Left renal cortex interstitium (tissue), 4 donors: ENCODE data around the gene ZNF492. TPM values are rescaled to one million over a fixed set of nuclear protein-coding genes. Genes with fewer than 3 reads are reported as not detected.
A peak's percentile ranks its signal among the peaks of the same experiment; 100 is the strongest.

Experiments used
- DNase-seq, 4 donors: peaks; one replicate each; pipeline ENCODE4 v3.0.0-alpha.2; 2013; ENCODE audit warnings: low read depth in 4 of 4, low spot score in 2 of 4, missing footprints in 1 of 4
- polyA plus RNA-seq, 4 donors: library from polyadenylated mRNA; unstranded; fragments of 120-200 nt; gene quantifications; one replicate each; pipeline ENCODE4 v1.2.1, GENCODE V29; 2013; ENCODE audit not compliant: insufficient read length in 4 of 4

ZNF492 gene
- polyA plus RNA-seq = 1 to 10 TPM; 2.1 to 3.3 (median 3.1) TPM

DNA sequence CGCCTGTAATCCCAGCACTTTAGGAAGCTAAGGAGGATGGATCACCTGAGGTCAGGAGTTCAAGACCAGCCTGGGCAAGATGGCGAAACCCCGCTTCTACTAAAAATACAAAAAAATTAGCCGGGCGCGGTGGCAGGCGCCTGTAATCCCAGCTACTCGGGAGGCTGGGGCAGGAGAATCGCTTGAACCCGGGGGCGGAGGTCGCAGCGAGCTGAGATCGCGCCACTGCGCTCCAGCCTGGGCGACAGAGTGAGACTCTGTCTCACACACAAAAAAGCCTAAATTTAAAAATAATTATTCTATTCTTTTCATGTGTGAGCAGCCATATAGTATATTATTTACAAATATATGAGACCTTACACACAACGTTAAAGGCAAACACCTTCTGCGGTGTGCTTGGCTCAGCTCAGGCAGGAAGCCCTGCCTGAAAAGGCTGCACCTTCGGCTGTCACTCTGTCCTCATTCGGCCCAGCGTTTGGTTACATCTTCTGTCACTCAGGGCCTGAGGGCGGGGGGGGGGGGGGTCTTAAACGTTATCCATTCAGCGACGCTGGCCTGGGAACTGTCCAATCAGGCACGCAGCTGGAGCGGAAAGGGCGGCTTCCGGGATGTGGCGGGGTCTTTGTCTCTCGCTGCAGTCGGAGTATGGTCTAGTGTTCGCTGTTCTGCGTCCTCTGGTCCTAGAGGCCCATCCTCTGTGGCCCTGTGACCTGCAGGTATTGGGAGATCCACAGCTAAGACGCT lies at the start of gene ZNF492:
TSS of gene ZNF492 (plus strand) at position 619 of the 744 bp plus-strand sequence. CDS start 19,076 bp downstream, outside the sequence.
- DNase-seq = peak; percentile 68 to 91 (median 78)

DNA sequence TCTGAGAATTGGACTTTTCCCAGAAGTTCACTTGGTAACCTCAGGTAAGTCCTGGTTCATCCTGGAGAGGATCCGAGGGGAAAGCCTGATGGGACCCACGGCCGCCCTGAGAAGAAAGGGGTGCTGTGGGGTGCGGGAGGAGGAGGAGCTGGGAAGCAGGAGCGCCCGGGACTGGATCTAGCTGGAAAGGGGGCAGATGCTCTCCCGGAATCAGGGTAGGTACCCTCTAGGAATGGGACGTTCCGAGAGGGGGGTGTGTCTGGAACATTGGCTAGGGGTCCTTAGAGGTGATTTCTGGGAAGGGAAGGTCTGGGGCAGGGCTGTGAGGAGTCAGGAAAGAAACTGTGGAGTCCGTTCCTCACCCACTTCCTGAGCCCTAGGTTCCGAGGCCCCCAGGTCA lies 38.7 kb upstream of the ZNF492 start:
- DNase-seq = no peak

- no peak for DNase-seq
Measured at GRCh38 chr19:22595918-22596341, 38.2 kb upstream of the ZNF492 start.

DNA sequence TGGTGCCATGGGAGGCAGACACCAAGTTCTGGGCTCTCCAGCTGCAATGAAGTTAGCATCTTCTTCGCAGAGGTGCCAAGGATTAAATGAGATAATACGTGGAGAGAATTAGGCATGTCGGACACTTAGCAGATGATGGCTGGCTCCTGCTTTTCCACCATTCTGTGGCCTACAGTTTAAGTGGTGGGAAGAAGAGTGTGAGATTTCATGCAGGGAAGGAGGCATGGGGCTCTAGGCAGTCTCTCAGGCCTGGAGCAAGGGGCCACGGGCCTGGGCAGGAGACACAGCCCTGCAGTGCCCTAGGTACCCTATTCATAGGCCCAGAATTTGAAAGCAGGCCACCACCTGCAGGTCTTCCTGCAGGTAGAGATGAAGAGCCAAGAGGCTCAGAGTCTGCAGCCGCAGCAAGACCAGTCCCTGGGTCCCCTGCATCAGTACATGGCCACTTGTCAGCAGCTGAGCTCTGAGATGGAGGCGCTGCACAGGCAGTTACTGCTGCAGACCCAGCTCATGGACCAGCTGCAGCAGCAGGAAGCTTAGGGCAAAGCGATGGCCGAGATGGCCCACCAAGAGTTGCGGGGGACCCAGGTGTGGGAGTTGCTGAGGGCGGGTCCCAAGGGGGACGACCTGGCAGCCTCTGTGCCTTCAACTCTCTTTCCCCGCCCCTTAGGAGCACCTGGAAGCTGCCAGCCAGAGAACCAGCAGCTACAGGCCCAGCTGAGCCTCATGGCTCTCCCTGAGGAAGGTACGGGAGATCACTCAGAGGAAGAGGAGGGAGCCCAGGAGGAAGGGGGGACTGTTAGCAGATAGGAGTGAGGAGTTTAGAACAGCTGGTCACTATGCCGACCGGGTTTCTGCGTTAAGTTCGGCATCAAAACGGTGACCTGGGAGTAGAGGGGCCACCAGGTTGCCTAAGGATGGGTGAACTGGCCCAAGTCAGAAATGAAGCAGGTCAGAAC lies 33.2 kb upstream of the ZNF492 start:
- DNase-seq = no peak

DNA sequence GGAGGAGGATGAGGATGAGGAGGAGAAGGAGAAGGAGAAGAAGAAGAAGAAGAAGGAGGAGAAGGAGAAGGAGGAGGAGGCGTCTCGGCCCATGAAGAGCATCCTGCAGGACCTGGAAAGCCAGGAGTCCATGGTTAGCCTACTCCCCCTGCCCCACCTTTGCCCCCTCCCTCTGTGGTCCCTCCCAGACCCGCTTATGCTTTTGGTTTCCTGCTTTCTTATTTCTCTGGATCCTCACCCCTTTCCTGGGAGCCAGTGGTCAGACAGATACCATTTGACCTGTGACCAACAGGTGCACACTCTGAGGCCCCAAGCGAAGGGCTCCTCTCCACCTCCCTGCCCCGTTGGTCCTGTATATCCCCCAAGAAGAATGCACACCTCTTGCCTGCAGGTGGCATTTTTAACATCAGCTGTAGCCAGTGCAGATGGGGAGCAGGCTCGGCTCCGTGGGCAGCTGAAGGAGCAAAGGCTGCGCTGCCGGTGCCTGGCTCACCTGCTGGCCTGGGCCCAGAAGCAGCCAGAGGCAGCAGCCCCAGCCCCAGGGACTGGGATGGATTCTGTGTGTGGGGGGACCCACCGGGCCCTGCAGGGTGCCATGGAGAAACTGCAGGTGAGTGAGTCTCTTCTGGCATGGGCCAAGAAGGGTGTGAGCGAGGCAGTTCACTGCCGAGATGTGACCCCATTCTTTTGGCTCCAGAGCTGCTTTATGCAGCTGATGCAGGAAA lies 32.1 kb upstream of the ZNF492 start:
- no peak for DNase-seq

- no peak for DNase-seq
Measured at GRCh38 chr19:22602631-22603272, 31.4 kb upstream of the ZNF492 start.

GRCh38 chr19:22603518-22604440 lies 30.3 kb upstream of the ZNF492 start:
- DNase-seq = no peak

DNA sequence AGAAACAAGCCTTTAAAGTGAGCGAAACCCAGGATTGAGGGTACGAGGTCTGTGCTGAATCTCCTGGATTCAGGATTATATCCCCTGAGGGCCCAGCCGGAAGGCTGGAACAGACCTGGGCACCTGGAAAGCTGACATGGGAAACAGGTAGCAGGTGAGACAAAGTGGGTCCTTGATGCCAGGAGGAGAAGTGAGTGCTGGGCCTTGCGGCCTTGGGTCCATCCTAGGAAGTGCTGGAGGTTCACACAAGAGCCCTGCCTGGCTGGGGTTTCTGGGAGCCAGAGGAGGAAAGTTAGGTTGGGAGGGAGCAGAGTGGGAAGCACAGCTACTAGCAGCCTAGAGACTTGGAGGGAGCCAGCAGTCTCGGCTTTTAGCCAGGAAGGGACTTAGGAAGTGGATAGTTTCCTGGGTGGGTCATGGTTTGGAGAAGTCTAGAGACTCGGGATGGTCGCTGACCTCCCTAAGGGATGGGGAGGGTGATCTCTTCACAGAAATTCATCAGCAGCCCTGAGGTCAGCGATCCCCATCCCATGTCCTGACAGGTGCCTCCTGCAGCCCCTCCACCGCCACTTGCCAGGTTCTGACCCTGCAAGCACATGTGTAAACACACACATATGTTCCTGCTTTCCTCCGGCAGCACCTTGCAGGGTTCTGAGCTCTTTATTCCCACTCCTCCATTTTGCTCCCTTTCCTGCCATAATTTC lies 29.4 kb upstream of the ZNF492 start:
- DNase-seq = no peak

GRCh38 chr19:22605275-22606211 lies 28.6 kb upstream of the ZNF492 start:
- no peak for DNase-seq

DNA sequence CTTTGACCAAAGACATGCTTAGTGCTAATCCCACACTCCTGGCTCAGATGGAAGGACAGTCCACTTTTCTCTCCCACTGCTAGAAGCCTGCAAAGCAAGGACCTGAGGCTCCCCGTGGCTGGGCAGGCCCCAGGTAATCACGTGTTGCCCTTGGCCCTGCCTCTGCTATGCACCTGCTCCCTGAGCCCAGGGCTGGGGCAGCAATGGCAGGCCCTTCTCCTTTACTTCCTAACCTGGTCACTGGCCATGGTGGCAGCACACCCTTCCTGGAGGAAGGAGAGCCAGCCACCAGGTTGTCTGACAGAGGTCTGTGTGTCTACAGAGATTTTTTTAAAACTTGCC lies 27.9 kb upstream of the ZNF492 start:
- DNase-seq = no peak

- no peak for DNase-seq
Measured at GRCh38 chr19:22606954-22607652, 27.0 kb upstream of the ZNF492 start.

- no peak for DNase-seq
Measured at GRCh38 chr19:22607653-22608430, 26.3 kb upstream of the ZNF492 start.

GRCh38 chr19:22608441-22608840 lies 25.7 kb upstream of the ZNF492 start:
- DNase-seq = no peak

GRCh38 chr19:22609630-22610029 lies 24.5 kb upstream of the ZNF492 start:
- no peak for DNase-seq

DNA sequence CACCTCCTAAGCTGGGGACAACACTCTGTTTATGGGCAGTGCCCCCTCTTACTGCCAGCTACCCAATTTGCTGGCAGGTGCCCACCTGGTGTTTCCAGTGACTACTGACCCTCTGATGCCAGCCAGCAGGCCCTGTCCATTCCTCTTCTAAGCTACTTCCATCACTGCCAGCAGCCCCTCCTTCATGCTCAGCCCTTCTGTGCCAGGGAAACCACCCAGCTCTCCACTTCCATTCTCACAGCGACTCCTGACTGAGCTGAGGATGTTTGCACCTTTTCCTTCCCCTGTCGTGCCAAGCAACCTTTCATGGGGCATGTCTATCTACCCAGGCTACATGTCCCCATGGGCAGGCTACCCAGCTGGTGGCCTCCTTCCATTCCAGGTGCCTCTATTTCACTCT lies 24.0 kb upstream of the ZNF492 start:
- no peak for DNase-seq

GRCh38 chr19:22612316-22612715 lies 21.8 kb upstream of the ZNF492 start:
- DNase-seq = no peak
